Liver (tissue), 9 donors: Measurements from ENCODE around the gene EFNA2. TPM values are rescaled to one million over a fixed set of nuclear protein-coding genes. Genes with fewer than 3 reads are reported as not detected.
A peak's percentile ranks its signal among the peaks of the same experiment; 100 is the strongest.

ENCODE experiments used
- DNase-seq: peaks from one replicate; pipeline ENCODE4 v3.0.0-alpha.2; 2017; ENCODE audit warnings: low spot score
- H3K27ac ChIP-seq, 2 donors: one replicate each; pipeline ENCODE4 v1.7.0; 2013; ENCODE audit warnings: inconsistent platforms in 2 of 2, low read length in 2 of 2, control low read depth in 1 of 2, low read depth in 1 of 2, mild to moderate bottlenecking in 1 of 2
- H3K27me3 ChIP-seq, 4 donors: one replicate each; pipeline versions ENCODE4 v1.6.1 to v1.7.0; 2013; ENCODE audit warnings: low read length in 3 of 4, inconsistent platforms in 1 of 4, mild to moderate bottlenecking in 1 of 4, moderate library complexity in 1 of 4; ENCODE audit not compliant: control insufficient read depth in 4 of 4, insufficient read depth in 4 of 4
- H3K36me3 ChIP-seq, 4 donors: one replicate each; pipeline versions ENCODE4 v1.6.1 to v1.7.0; 2013; ENCODE audit warnings: low read length in 3 of 4, mild to moderate bottlenecking in 3 of 4, low read depth in 1 of 4, moderate library complexity in 1 of 4; ENCODE audit not compliant: control insufficient read depth in 4 of 4, insufficient read depth in 3 of 4
- H3K4me1 ChIP-seq, 4 donors: one replicate each; pipeline versions ENCODE4 v1.6.1 to v1.7.0; 2013; ENCODE audit warnings: low read length in 3 of 4, mild to moderate bottlenecking in 3 of 4, moderate library complexity in 1 of 4; ENCODE audit not compliant: control insufficient read depth in 4 of 4, insufficient read depth in 4 of 4
- H3K4me3 ChIP-seq, 3 donors: one replicate each; pipeline versions ENCODE4 v1.6.1 to v1.7.0; 2013; ENCODE audit warnings: low read length in 3 of 3, control low read depth in 1 of 3, low read depth in 1 of 3, mild to moderate bottlenecking in 1 of 3
- H3K9ac ChIP-seq, 2 donors: one replicate each; pipeline ENCODE4 v1.7.0; 2013; ENCODE audit warnings: low read length in 2 of 2, mild to moderate bottlenecking in 2 of 2, moderate library complexity in 2 of 2, control low read depth in 1 of 2, low read depth in 1 of 2
- H3K9me3 ChIP-seq, 4 donors: one replicate each; pipeline versions ENCODE4 v1.6.1 to v1.7.0; 2013; ENCODE audit warnings: low read length in 3 of 4; ENCODE audit not compliant: control insufficient read depth in 4 of 4
- EGR1 ChIP-seq, 2 donors: IDR thresholded peaks; 2 replicates each; pipeline ENCODE4 v1.6.1; 2016 to 2018; ENCODE audit warnings: antibody characterized with exemption in 2 of 2, low read depth in 2 of 2
- FOXA1 ChIP-seq: IDR thresholded peaks from 2 replicates; pipeline ENCODE4 v1.6.1; 2016; ENCODE audit warnings: antibody characterized with exemption
- FOXA2 ChIP-seq: IDR thresholded peaks from 2 replicates; pipeline ENCODE4 v1.6.1; 2016; ENCODE audit warnings: antibody characterized with exemption
- GABPA ChIP-seq, 2 donors: IDR thresholded peaks in 1 of 2; conservative IDR thresholded peaks in 1 of 2; 2 replicates each; pipeline ENCODE4 v1.6.1; 2016; ENCODE audit warnings: antibody characterized with exemption in 2 of 2, mild to moderate bottlenecking in 1 of 2, moderate library complexity in 1 of 2
- HNF4A ChIP-seq, 2 donors: conservative IDR thresholded peaks; 2 replicates each; pipeline ENCODE4 v1.6.1; 2016; ENCODE audit warnings: antibody characterized with exemption in 2 of 2, mild to moderate bottlenecking in 2 of 2
- HNF4G ChIP-seq: IDR thresholded peaks from 2 replicates; pipeline ENCODE4 v1.6.1; 2016; ENCODE audit warnings: antibody characterized with exemption
- JUND ChIP-seq, 2 donors: IDR thresholded peaks; 2 replicates each; pipeline ENCODE4 v1.6.1; 2016; ENCODE audit warnings: antibody characterized with exemption in 2 of 2
- NR2F2 ChIP-seq: IDR thresholded peaks from 2 replicates; pipeline ENCODE4 v1.6.1; 2016; ENCODE audit warnings: antibody characterized with exemption
- RAD21 ChIP-seq, 2 donors: IDR thresholded peaks; 2 replicates each; pipeline ENCODE4 v1.6.1; 2016; ENCODE audit warnings: antibody characterized with exemption in 2 of 2, mild to moderate bottlenecking in 2 of 2
- RXRA ChIP-seq, 2 donors: IDR thresholded peaks; 2 replicates each; pipeline ENCODE4 v1.6.1; 2017 to 2018; ENCODE audit warnings: antibody characterized with exemption in 2 of 2, mild to moderate bottlenecking in 1 of 2
- SP1 ChIP-seq: IDR thresholded peaks from 2 replicates; pipeline ENCODE4 v1.6.1; 2018; ENCODE audit warnings: antibody characterized with exemption, mild to moderate bottlenecking
- TAF1 ChIP-seq: conservative IDR thresholded peaks from 2 replicates; pipeline ENCODE4 v1.6.1; 2016; ENCODE audit warnings: antibody characterized with exemption, mild to moderate bottlenecking
- YY1 ChIP-seq: IDR thresholded peaks from 2 replicates; pipeline ENCODE4 v1.6.1; 2016; ENCODE audit warnings: antibody characterized with exemption, mild to moderate bottlenecking
- WGBS: extraction: QIAGEN DNeasy Blood & Tissue Kit; methylation state at CpG from one replicate; pipeline ENCODE4 v1.1.7; 2013; 5-methylcytosine and 5-hydroxymethylcytosine counted together
- polyA plus RNA-seq, 2 donors: library from polyadenylated mRNA; stranded (reverse) in 1 of 2; unstranded in 1 of 2; fragments of 200-250 nt in 1 of 2; fragments of >200 nt in 1 of 2; fragmentation: Nextera tagmentation in 1 of 2; extraction: Ambion mirVana in 1 of 2; gene quantifications; one replicate each; pipeline versions ENCODE4 v1.2.1 to v1.2.3, GENCODE V29; 2013 to 2015
- total RNA-seq, 2 donors: library from RNA; depleted of rRNA; stranded (reverse); fragments of >200 nt; gene quantifications; one replicate each; pipeline ENCODE4 v1.2.3, GENCODE V29; 2014
- TF ChIP-seq, protein P1 (sequence below): IDR thresholded peaks from 2 replicates; pipeline ENCODE4 v1.6.1; 2016; ENCODE audit warnings: antibody characterized with exemption
- TF ChIP-seq, protein P2 (sequence below): IDR thresholded peaks from 2 replicates; pipeline ENCODE4 v1.6.1; 2016; ENCODE audit warnings: antibody characterized with exemption
- TF ChIP-seq, protein P3 (sequence below): IDR thresholded peaks from 2 replicates; pipeline ENCODE4 v1.6.1; 2016; ENCODE audit warnings: antibody characterized with exemption
- TF ChIP-seq, protein P4 (sequence below): fragments of 150-350 bp; IDR thresholded peaks from 2 replicates; pipeline ENCODE4 v1.5.1; 2017; ENCODE audit warnings: improper control_type of control experiment, low read depth, low read length; ENCODE audit not compliant: missing input control
- TF ChIP-seq, protein P5 (sequence below): IDR thresholded peaks from 2 replicates; pipeline ENCODE4 v1.6.1; 2016; ENCODE audit warnings: antibody characterized with exemption, mild to moderate bottlenecking
- donor health status: healthy.
- donor health status: healthy.
- donor health status: healthy.
- donor health status: healthy.
- donor health status: healthy.

The EFNA2 gene
- total and polyA plus RNA-seq, 4 donors, result 0.98 to 9.8 (median 4.3) TPM

DNA sequence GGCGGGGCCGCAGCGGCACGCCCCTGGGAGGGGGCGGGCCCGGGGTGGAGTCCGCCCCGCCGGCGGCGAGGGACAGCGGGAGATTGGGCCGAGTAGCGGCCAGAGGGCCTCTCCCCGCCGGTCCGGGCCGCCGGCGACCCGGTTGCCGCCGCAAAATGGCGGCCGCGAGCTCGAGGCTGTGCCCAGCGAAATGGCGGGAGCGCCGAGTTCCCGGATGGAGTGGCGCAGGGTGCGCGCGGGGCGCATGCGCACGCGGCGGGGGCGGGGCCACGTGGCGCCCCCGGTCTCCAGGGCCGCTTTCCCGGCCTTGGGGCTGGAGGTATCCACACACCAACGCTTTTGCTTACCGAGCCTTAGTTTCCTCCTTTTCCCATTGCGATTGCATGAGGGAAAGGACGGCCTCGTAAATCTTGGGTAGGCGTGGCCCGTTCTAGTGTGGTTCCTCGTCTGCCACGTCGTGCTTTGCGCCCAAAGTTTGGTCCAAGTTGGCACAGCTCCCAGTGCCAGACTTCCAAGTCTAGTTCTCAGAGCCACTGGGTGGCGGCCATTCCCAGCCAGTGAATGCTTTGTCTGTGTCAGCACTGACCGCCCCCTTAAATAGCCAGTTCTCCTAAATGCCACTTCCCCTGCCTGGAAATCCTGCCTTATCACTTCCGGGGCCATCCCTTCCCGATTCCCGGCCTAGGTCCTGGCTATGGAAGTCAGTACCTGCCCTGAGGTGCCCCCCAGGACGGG lies 16.0 kb upstream of the EFNA2 start:
- Histone ChIP-seq H3K27me3 (no peaks in the 10 kb centered on the region), H3K36me3 (peaks cover 17 to 28% (median 21%) of the 10 kb centered on the region in 4 donors), H3K4me3 (peak overlapping the region; percentile 77 to 90 (median 86)), H3K4me1 (peaks cover 40 to 85% (median 73%) of the 10 kb centered on the region in 4 donors), H3K27ac (peak overlapping the region; percentile 90 to 91), H3K9me3 (no peaks in the 10 kb centered on the region), H3K9ac (peak overlapping the region; percentile 78 to 86)
- peak; percentile 86 for DNase-seq
- TF ChIP-seq FOXA2 (no peak), TAF1 (no peak), YY1 (peak; percentile 87), JUND (IDR thresholded peaks at IDR 0.05) (no peak), FOXA1 (no peak), HNF4A (conservative IDR thresholded peaks at IDR 0.05) (peak in 1 of 2 donors; percentile 23), RXRA (IDR thresholded peaks at IDR 0.05) (peak in 1 of 2 donors; percentile 38), HNF4G (no peak), NR2F2 (peak; percentile 45), SP1 (peak; percentile 62), GABPA (IDR thresholded peaks at IDR 0.05 in 1 of 2, conservative IDR thresholded peaks at IDR 0.05 in 1 of 2) (peak in 1 of 2 donors; percentile 75), RAD21 (IDR thresholded peaks at IDR 0.05) (peak in 1 of 2 donors; percentile 44), EGR1 (IDR thresholded peaks at IDR 0.05; ENCODE audit: low read depth in 2 of 2) (peak in 1 of 2 donors; percentile 57)
- TF ChIP-seq, protein P1, sequence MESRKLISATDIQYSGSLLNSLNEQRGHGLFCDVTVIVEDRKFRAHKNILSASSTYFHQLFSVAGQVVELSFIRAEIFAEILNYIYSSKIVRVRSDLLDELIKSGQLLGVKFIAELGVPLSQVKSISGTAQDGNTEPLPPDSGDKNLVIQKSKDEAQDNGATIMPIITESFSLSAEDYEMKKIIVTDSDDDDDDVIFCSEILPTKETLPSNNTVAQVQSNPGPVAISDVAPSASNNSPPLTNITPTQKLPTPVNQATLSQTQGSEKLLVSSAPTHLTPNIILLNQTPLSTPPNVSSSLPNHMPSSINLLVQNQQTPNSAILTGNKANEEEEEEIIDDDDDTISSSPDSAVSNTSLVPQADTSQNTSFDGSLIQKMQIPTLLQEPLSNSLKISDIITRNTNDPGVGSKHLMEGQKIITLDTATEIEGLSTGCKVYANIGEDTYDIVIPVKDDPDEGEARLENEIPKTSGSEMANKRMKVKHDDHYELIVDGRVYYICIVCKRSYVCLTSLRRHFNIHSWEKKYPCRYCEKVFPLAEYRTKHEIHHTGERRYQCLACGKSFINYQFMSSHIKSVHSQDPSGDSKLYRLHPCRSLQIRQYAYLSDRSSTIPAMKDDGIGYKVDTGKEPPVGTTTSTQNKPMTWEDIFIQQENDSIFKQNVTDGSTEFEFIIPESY, result no peak
- TF ChIP-seq, protein P2, sequence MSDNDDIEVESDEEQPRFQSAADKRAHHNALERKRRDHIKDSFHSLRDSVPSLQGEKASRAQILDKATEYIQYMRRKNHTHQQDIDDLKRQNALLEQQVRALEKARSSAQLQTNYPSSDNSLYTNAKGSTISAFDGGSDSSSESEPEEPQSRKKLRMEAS, result peak; percentile 62
- TF ChIP-seq, protein P3, sequence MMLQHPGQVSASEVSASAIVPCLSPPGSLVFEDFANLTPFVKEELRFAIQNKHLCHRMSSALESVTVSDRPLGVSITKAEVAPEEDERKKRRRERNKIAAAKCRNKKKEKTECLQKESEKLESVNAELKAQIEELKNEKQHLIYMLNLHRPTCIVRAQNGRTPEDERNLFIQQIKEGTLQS, result no peak
- TF ChIP-seq, protein P4, sequence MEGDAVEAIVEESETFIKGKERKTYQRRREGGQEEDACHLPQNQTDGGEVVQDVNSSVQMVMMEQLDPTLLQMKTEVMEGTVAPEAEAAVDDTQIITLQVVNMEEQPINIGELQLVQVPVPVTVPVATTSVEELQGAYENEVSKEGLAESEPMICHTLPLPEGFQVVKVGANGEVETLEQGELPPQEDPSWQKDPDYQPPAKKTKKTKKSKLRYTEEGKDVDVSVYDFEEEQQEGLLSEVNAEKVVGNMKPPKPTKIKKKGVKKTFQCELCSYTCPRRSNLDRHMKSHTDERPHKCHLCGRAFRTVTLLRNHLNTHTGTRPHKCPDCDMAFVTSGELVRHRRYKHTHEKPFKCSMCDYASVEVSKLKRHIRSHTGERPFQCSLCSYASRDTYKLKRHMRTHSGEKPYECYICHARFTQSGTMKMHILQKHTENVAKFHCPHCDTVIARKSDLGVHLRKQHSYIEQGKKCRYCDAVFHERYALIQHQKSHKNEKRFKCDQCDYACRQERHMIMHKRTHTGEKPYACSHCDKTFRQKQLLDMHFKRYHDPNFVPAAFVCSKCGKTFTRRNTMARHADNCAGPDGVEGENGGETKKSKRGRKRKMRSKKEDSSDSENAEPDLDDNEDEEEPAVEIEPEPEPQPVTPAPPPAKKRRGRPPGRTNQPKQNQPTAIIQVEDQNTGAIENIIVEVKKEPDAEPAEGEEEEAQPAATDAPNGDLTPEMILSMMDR, result no peak
- TF ChIP-seq, protein P5, sequence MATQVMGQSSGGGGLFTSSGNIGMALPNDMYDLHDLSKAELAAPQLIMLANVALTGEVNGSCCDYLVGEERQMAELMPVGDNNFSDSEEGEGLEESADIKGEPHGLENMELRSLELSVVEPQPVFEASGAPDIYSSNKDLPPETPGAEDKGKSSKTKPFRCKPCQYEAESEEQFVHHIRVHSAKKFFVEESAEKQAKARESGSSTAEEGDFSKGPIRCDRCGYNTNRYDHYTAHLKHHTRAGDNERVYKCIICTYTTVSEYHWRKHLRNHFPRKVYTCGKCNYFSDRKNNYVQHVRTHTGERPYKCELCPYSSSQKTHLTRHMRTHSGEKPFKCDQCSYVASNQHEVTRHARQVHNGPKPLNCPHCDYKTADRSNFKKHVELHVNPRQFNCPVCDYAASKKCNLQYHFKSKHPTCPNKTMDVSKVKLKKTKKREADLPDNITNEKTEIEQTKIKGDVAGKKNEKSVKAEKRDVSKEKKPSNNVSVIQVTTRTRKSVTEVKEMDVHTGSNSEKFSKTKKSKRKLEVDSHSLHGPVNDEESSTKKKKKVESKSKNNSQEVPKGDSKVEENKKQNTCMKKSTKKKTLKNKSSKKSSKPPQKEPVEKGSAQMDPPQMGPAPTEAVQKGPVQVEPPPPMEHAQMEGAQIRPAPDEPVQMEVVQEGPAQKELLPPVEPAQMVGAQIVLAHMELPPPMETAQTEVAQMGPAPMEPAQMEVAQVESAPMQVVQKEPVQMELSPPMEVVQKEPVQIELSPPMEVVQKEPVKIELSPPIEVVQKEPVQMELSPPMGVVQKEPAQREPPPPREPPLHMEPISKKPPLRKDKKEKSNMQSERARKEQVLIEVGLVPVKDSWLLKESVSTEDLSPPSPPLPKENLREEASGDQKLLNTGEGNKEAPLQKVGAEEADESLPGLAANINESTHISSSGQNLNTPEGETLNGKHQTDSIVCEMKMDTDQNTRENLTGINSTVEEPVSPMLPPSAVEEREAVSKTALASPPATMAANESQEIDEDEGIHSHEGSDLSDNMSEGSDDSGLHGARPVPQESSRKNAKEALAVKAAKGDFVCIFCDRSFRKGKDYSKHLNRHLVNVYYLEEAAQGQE, result peak; percentile 29
- under 1% methylated on average over 64 of the region's 64 CpGs for WGBS
